Measurements from ENCODE around the gene ATP11A. TPM values are rescaled to one million over a fixed set of nuclear protein-coding genes. Genes with fewer than 3 reads are reported as not detected.
A peak's percentile ranks its signal among the peaks of the same experiment; 100 is the strongest.

ATP11A gene
- total and polyA plus RNA-seq, 7 donors, result 3.9 to 48.6 (median 26.4) TPM

DNA sequence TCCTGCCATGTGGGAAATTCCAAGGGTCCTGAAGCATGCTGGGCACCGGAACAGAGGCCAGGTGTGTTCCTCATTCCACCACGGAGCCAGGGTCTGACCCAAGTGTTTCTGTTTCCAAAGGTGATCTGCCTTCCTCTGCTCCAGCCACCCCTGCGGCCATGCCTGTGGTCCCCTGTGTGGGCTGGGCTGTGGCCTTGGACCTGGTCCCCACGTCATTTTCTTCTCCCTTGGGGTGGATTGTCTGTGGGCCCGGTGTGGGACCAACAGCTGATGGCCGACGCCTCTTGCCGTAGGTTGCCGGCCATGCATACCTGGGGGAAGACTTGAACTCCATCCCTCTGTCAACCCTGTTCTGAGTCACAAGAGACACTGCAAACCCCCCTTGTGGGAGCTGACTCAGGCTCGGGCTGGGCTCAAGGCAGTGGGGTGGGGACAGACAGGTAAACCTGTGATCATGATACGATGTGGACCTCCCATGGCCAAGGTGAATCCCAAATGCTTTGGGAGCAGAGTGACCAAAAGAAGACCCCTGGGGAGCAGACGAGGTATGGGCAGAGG lies 35.0 kb downstream of the ATP11A start:
- Histone ChIP-seq H3K9me3 (no peaks in the 10 kb centered on the region), H3K4me3 (no peak overlapping the region), H3K27ac (peak overlapping the region; percentile 83), H3K27me3 (ENCODE audit: insufficient read depth in 3 of 3, low read length in 2 of 3) (no peaks in the 10 kb centered on the region), H3K36me3 (ENCODE audit: insufficient read depth in 1 of 2, low read depth in 1 of 2) (no peaks in the 10 kb centered on the region), H3K4me1 (peaks cover 53% of the 10 kb centered on the region)
- WGBS, 3 donors, result 86 to 93% (median 88%) methylated on average over 12 of the region's 12 CpGs
- DNase-seq (no peak), ATAC-seq (no peak)
- TF ChIP-seq, protein P1, sequence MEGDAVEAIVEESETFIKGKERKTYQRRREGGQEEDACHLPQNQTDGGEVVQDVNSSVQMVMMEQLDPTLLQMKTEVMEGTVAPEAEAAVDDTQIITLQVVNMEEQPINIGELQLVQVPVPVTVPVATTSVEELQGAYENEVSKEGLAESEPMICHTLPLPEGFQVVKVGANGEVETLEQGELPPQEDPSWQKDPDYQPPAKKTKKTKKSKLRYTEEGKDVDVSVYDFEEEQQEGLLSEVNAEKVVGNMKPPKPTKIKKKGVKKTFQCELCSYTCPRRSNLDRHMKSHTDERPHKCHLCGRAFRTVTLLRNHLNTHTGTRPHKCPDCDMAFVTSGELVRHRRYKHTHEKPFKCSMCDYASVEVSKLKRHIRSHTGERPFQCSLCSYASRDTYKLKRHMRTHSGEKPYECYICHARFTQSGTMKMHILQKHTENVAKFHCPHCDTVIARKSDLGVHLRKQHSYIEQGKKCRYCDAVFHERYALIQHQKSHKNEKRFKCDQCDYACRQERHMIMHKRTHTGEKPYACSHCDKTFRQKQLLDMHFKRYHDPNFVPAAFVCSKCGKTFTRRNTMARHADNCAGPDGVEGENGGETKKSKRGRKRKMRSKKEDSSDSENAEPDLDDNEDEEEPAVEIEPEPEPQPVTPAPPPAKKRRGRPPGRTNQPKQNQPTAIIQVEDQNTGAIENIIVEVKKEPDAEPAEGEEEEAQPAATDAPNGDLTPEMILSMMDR (IDR thresholded peaks at IDR 0.05), result no peak
- intact Hi-C loops (cut with DNase I), result loop anchor here (5.0 kb wide), 1 partner anchor 33 kb away; the partner anchor contains the start of gene ATP11A (in 2 of the 2)

DNA sequence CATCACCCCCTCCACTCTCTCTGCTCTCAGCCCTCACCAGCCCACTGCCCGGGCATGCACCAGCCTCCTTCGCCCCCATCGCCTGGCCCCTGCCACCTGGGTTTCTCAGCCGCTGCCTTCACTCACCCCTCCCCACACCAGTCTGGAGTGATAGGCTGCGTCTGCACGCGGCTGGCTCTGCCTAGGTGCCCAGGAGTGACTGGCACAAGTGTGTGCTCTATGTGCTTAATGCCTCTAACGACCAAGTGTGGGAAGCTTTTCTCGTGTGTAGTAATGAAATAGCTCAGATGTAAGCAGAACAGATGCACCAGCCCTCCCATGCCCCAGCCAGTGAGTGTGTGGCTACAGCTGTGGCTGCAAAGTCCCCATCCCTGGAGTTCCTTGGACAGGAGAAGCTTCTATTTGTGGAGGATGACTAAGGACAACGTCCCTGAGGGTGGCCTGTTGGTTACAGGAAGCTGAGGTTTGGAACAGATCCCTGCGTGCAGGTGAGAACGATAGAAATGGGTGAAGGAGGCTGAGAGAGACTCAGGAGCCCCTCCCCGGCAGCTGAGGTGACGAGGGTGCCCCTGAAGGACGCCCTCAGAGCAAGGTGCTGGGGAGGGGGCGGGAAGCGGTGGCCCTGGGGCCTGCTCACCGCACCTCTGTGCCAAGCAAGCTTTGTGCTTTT lies 35.6 kb downstream of the ATP11A start:
- intact Hi-C loops (cut with DNase I), result loop anchor here (5.0 kb wide), 1 partner anchor 33 kb away; the partner anchor contains the start of gene ATP11A (in 2 of the 2)
- Histone ChIP-seq H3K4me3 (no peak overlapping the region), H3K27me3 (ENCODE audit: insufficient read depth in 3 of 3, low read length in 2 of 3) (no peaks in the 10 kb centered on the region), H3K36me3 (ENCODE audit: insufficient read depth in 1 of 2, low read depth in 1 of 2) (no peaks in the 10 kb centered on the region), H3K27ac (peak overlapping the region; percentile 83), H3K4me1 (peaks cover 59% of the 10 kb centered on the region), H3K9me3 (no peaks in the 10 kb centered on the region)
- peak; percentile 47 to 84 for DNase-seq
- TF ChIP-seq, protein P1 (IDR thresholded peaks at IDR 0.05), result no peak
- WGBS, 3 donors, result 35 to 64% (median 37%) methylated on average over 18 of the region's 18 CpGs
- ATAC-seq, result peak; percentile 81 to 93 (median 86)

DNA sequence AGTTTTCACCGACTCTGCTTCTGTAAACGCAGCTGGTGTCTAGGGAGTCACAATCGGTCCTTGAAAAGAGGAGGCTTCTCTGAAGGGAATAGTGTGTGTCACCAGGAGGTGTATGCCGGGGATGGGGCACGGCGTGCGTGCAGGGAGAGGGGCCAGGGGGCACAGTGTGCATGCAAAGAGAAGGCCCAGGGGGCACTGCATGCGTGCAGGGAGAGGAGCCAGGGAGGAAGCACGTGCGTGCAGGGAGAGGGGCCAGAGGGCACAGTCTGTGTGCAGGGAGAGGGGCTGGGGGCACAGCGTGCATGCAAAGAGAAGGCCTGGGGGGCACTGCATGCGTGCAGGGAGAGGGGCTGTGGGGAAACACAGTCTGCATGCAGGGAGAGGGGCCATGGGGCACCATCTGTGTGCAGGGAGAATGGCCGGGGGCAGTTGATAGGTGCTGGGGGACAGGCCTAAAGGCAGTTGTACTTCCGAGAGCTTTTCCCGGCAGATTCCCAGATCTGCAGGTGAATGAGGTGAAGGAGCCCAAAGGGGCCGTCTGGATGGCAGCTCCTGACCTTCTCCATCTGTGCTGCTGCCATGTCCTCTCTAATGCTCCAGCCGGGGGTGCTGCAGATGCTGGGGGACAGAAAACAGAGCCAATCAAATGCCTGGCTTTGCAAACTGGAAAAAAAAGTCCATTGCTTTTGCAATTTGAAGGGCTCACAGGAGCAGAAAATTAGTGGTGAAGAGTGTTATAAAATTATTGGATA lies 36.4 kb downstream of the ATP11A start:
- ATAC-seq (no peak), DNase-seq (no peak)
- Histone ChIP-seq H3K4me3 (no peak overlapping the region), H3K9me3 (no peaks in the 10 kb centered on the region), H3K4me1 (peaks cover 62% of the 10 kb centered on the region), H3K27me3 (ENCODE audit: insufficient read depth in 3 of 3, low read length in 2 of 3) (no peaks in the 10 kb centered on the region), H3K27ac (peak overlapping the region; percentile 83), H3K36me3 (ENCODE audit: insufficient read depth in 1 of 2, low read depth in 1 of 2) (no peaks in the 10 kb centered on the region)
- intact Hi-C loops (cut with DNase I), result loop anchor here (5.0 kb wide), 1 partner anchor 34 kb away; the partner anchor contains the start of gene ATP11A (in 2 of the 2)
- TF ChIP-seq, protein P1 (IDR thresholded peaks at IDR 0.05), result no peak
- 58 to 72% (median 59%) methylated on average over 17 of the region's 17 CpGs for WGBS, 3 donors

DNA sequence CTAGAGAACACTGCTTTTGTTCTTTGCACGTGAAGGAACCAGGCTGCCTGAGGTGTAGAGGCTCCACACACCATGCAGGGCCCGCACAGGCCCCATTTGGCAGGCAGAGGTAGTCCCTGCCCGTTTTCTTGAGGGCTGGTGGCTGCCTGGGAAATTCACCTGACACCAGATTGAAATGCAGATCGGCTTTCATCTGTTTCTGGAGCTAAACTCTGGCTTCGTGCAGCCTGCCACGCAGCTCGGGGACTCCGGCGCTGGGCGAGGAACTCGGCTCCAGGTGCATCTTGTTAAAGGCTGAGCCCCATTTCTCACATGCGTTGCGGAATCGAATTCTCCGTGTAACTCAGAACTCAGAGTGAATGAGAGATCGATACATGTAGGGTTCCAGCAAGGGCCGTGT lies 37.7 kb downstream of the ATP11A start:
- H3K4me3 ChIP-seq, result no peak overlapping the region
- H3K27me3 ChIP-seq (ENCODE audit: insufficient read depth in 3 of 3, low read length in 2 of 3), result no peaks in the 10 kb centered on the region
- ATAC-seq, result no peak
- 43 to 70% (median 44%) methylated on average over 17 of the region's 17 CpGs for WGBS, 3 donors
- H3K36me3 ChIP-seq (ENCODE audit: insufficient read depth in 1 of 2, low read depth in 1 of 2), result no peaks in the 10 kb centered on the region
- no peaks in the 10 kb centered on the region for H3K9me3 ChIP-seq
- peaks cover 58% of the 10 kb centered on the region for H3K4me1 ChIP-seq
- TF ChIP-seq, protein P1 (IDR thresholded peaks at IDR 0.05), result no peak
- intact Hi-C loops (cut with DNase I), result loop anchor here (5.0 kb wide), 1 partner anchor 35 kb away; the partner anchor contains the start of gene ATP11A (in 2 of the 2)
- H3K27ac ChIP-seq, result peak overlapping the region; percentile 83
- no peak for DNase-seq

All from psoas muscle (tissue), 8 donors.